B cell (primary cell): Measurements from ENCODE around the gene UNC5C. TPM values are rescaled to one million over a fixed set of nuclear protein-coding genes. Genes with fewer than 3 reads are reported as not detected.

Experiments
- ATAC-seq: fragments of 200-7000 bp; cut with Tn5 transposase; one replicate; pipeline ENCODE4 v1.10.0; 2021; ENCODE audit warnings: low read depth, mild to moderate bottlenecking, moderate number of reproducible peaks, moderate library complexity
- CTCF ChIA-PET: fragments of 350-600 bp; sonication (Branson Sonifier 250); formaldehyde crosslinking; loops from one replicate; lab custom pipeline; 2021; ENCODE audit warnings: antibody characterized with exemption, inconsistent platforms; lab: Charles Lee
- POLR2A ChIA-PET: fragments of 350-600 bp; sonication (Branson Sonifier 250); formaldehyde crosslinking; loops from one replicate; lab custom pipeline; 2021; ENCODE audit warnings: antibody characterized with exemption; lab: Charles Lee
- DNase-seq: peaks from one replicate; pipeline ENCODE4 v3.0.0; 2013
- H2AFZ ChIP-seq: 2 replicates; pipeline ENCODE4 v1.6.1; 2012; ENCODE audit warnings: mild to moderate bottlenecking, low read depth, low read length; ENCODE audit not compliant: insufficient read depth, poor library complexity, severe bottlenecking
- H3K27ac ChIP-seq, 2 donors: 1 replicate in 1 of 2; 2 replicates in 1 of 2; pipeline ENCODE4 v1.5.1; 2012 to 2013; ENCODE audit warnings: low read length in 2 of 2, mild to moderate bottlenecking in 2 of 2, moderate library complexity in 1 of 2
- H3K27me3 ChIP-seq, 4 experiments: fragments of 200-600 bp in 1 of 4; sonication (generic) in 1 of 4; replicated peaks in 1 of 4; 1 replicate in 2 of 4; 2 replicates in 2 of 4; pipeline versions ENCODE4 v1.6.1 to v1.7.0; 2013 to 2016; ENCODE audit warnings: low read length in 3 of 4, mild to moderate bottlenecking in 2 of 4, mixed read lengths in 1 of 4, moderate library complexity in 1 of 4; ENCODE audit not compliant: insufficient read depth in 4 of 4, control insufficient read depth in 3 of 4; ENCODE audit errors: control extremely low read depth in 1 of 4
- H3K36me3 ChIP-seq, 2 experiments: replicated peaks in 1 of 2; 1 replicate in 1 of 2; 2 replicates in 1 of 2; pipeline versions ENCODE4 v1.6.1 to v1.7.1; 2013; ENCODE audit warnings: low read length in 1 of 2; ENCODE audit not compliant: insufficient read depth in 2 of 2, control insufficient read depth in 1 of 2; ENCODE audit errors: control extremely low read depth in 1 of 2, extremely low read depth in 1 of 2
- H3K4me1 ChIP-seq, 2 donors: fragments of 200-600 bp in 1 of 2; sonication (generic) in 1 of 2; 1 replicate in 1 of 2; 2 replicates in 1 of 2; pipeline versions ENCODE4 v1.5.1 to v1.6.1; 2013 to 2017; ENCODE audit warnings: low read length in 2 of 2; ENCODE audit not compliant: control insufficient read depth in 2 of 2, insufficient read depth in 2 of 2
- H3K4me2 ChIP-seq: replicated peaks from 2 replicates; pipeline ENCODE3; 2012; ENCODE audit warnings: mild to moderate bottlenecking, low read depth, low read length; ENCODE audit not compliant: poor library complexity, severe bottlenecking
- H3K4me3 ChIP-seq, 5 experiments: fragments of 200-600 bp in 1 of 5; sonication (generic) in 1 of 5; 1 replicate in 3 of 5; 2 replicates in 2 of 5; pipeline versions ENCODE4 v1.5.1 to v1.7.0; 2011 to 2016; ENCODE audit warnings: low read length in 4 of 5, mild to moderate bottlenecking in 4 of 5, low read depth in 2 of 5, control low read depth in 1 of 5, moderate library complexity in 1 of 5; ENCODE audit not compliant: insufficient read depth in 1 of 5; ENCODE audit errors: control extremely low read depth in 1 of 5, extremely low read depth in 1 of 5
- H3K79me2 ChIP-seq: fragments of 200-600 bp; sonication (generic); one replicate; pipeline ENCODE4 v1.6.0; 2016; ENCODE audit warnings: low read length; ENCODE audit not compliant: control insufficient read depth, insufficient read depth
- H3K9ac ChIP-seq: fragments of 200-600 bp; sonication (generic); 2 replicates; pipeline ENCODE4 v1.6.1; 2017; ENCODE audit warnings: mild to moderate bottlenecking, low read length, moderate library complexity
- H3K9me3 ChIP-seq, 3 donors: one replicate each; pipeline versions ENCODE4 v1.6.1 to v1.7.1; 2013; ENCODE audit warnings: low read length in 2 of 3; ENCODE audit not compliant: control insufficient read depth in 2 of 3, insufficient read depth in 1 of 3; ENCODE audit errors: control extremely low read depth in 1 of 3
- H4K20me1 ChIP-seq: 2 replicates; pipeline ENCODE4 v1.6.0; 2012; ENCODE audit warnings: mild to moderate bottlenecking, low read length; ENCODE audit not compliant: insufficient read depth, control insufficient read depth, poor library complexity, severe bottlenecking
- H3K27ac Mint-ChIP-seq: one replicate; pipeline ENCODE4 v1.8.0; 2021; ENCODE audit warnings: mixed read lengths
- H3K27me3 Mint-ChIP-seq: one replicate; pipeline ENCODE4 v1.8.0; 2021; ENCODE audit warnings: mixed read lengths
- H3K4me1 Mint-ChIP-seq: one replicate; pipeline ENCODE4 v1.8.0; 2021; ENCODE audit warnings: mixed read lengths
- H3K4me3 Mint-ChIP-seq: one replicate; pipeline ENCODE4 v1.8.0; 2021; ENCODE audit warnings: mixed read lengths
- H3K9me3 Mint-ChIP-seq: one replicate; pipeline ENCODE4 v1.8.0; 2022; ENCODE audit warnings: mixed read lengths; ENCODE audit not compliant: insufficient read depth
- CTCF ChIP-seq: fragments of 200-600 bp; IDR thresholded peaks from one replicate; pipeline ENCODE4 v1.8.0; 2022; ENCODE audit warnings: antibody characterized with exemption, mild to moderate bottlenecking
- EZH2 ChIP-seq: IDR thresholded peaks from 2 replicates; pipeline ENCODE4 v1.6.1; 2012; ENCODE audit warnings: borderline replicate concordance, low read depth, mild to moderate bottlenecking, moderate library complexity, low read length; ENCODE audit not compliant: insufficient read depth, poor library complexity, severe bottlenecking
- WGBS: methylation state at CpG from one replicate; pipeline ENCODE4 v1.1.5; 2013; ENCODE audit warnings: missing lambda C conversion rate; ENCODE audit not compliant: insufficient coverage; 5-methylcytosine and 5-hydroxymethylcytosine counted together
- intact Hi-C: fragments of 100-400 bp; cut with micrococcal nuclease; formaldehyde crosslinking; loops from one replicate; pipeline ENCODE4 v1.10.0; 2022
- polyA plus RNA-seq: library from polyadenylated mRNA; depleted of rRNA; stranded (reverse); fragments of >200 nt; gene quantifications from 2 replicates; pipeline ENCODE4 v1.2.3, GENCODE V29; 2012
- total RNA-seq, 2 donors: library from RNA; stranded (reverse); fragments of 120-200 nt in 1 of 2; gene quantifications; 1 replicate in 1 of 2; 2 replicates in 1 of 2; pipeline versions ENCODE4 v1.2.3 to v1.2.4, GENCODE V29; 2013 to 2022

UNC5C gene
- total and polyA plus RNA-seq, 2 donors (not counting 1 experiment from before 2014, with no cell fraction given), result not detected

- Histone ChIP-seq H2AFZ (no peak overlapping the region), H3K36me3 (no peaks in the 10 kb centered on the region), H3K4me2 (no peak overlapping the region), H3K27me3 (no peaks in the 10 kb centered on the region), H3K79me2 (no peaks in the 10 kb centered on the region), H3K9ac (no peak overlapping the region), H3K4me3 (no peak overlapping the region), H3K4me1 (no peaks in the 10 kb centered on the region), H3K9me3 (no peaks in the 10 kb centered on the region), H4K20me1 (no peaks in the 10 kb centered on the region), H3K27ac (no peak overlapping the region)
- intact Hi-C loops, result no loop called here
- Mint-ChIP-seq H3K9me3 (no peaks in the 10 kb centered on the region), H3K4me3 (no peak overlapping the region), H3K4me1 (no peaks in the 10 kb centered on the region), H3K27me3 (no peaks in the 10 kb centered on the region), H3K27ac (no peak overlapping the region)
- TF ChIP-seq EZH2 (no peak), CTCF (peak; percentile 13)
- no peak for ATAC-seq
- CTCF ChIA-PET, result no interaction called here
- POLR2A ChIA-PET, result no interaction called here
- whole genome bisulfite sequencing, result no CpG with 5 or more reads among the region's 2 CpGs
- no peak for DNase-seq
These were observed 38.6 kb downstream of the UNC5C start for GRCh38 chr4:95510145-95510544.

GRCh38 chr4:95508421-95508820 is 40.4 kb downstream of the UNC5C start:
- Histone ChIP-seq H3K27ac (no peak overlapping the region), H3K4me1 (no peaks in the 10 kb centered on the region), H3K4me2 (no peak overlapping the region), H3K9me3 (no peaks in the 10 kb centered on the region), H3K36me3 (no peaks in the 10 kb centered on the region), H2AFZ (no peak overlapping the region), H3K79me2 (no peaks in the 10 kb centered on the region), H4K20me1 (no peaks in the 10 kb centered on the region), H3K4me3 (no peak overlapping the region), H3K27me3 (no peaks in the 10 kb centered on the region), H3K9ac (no peak overlapping the region)
- no CpG with 5 or more reads among the region's 1 CpG for WGBS
- Mint-ChIP-seq H3K4me1 (no peaks in the 10 kb centered on the region), H3K27ac (no peak overlapping the region), H3K27me3 (no peaks in the 10 kb centered on the region), H3K9me3 (no peaks in the 10 kb centered on the region), H3K4me3 (no peak overlapping the region)
- TF ChIP-seq EZH2, result no peak
- TF ChIP-seq CTCF, result no peak
- DNase-seq, result no peak
- ChIA-PET CTCF (no interaction called here), POLR2A (no interaction called here)
- ATAC-seq, result no peak
- intact Hi-C loops, result no loop called here
